ENCODE data around the gene WFS1. TPM values are rescaled to one million over a fixed set of nuclear protein-coding genes. Genes with fewer than 3 reads are reported as not detected.

WFS1 gene
- polyA plus RNA-seq, 1 experiment: 46.8 TPM

DNA sequence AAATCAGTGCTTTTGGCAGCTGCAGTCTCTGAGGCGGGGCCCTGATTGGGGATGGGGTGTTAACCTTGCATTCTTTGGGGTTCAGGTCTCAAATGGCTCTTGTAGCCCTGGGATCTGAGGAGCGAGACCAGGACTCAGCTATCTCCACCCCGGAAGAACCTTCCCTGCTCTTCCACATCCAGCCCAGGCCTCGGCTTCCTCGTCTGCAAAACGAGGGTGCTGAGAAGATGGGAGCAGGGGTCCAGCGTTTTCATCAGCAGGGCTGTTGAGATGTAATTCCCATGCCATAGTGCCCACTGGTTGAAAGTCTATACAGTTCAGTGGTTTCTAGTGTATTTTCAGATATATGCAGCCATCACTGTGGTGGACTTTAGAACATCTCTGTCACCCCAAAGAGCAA is 34.6 kb upstream of the WFS1 start:
- H3K9me3 ChIP-seq (ENCODE audit: control insufficient read depth, insufficient read depth, low read length): no peaks in the 10 kb centered on the region
- no peak overlapping the region for H3K27ac ChIP-seq (ENCODE audit: low read depth, low read length)
- ChIA-PET CTCF (no interaction called here), POLR2A (no interaction called here)
- H3K4me3 ChIP-seq (ENCODE audit: low read depth, low read length): no peak overlapping the region
- peaks cover 4% of the 10 kb centered on the region for H3K27me3 ChIP-seq (ENCODE audit: control insufficient read depth, insufficient read depth, low read length)
- TF ChIP-seq, protein P1, sequence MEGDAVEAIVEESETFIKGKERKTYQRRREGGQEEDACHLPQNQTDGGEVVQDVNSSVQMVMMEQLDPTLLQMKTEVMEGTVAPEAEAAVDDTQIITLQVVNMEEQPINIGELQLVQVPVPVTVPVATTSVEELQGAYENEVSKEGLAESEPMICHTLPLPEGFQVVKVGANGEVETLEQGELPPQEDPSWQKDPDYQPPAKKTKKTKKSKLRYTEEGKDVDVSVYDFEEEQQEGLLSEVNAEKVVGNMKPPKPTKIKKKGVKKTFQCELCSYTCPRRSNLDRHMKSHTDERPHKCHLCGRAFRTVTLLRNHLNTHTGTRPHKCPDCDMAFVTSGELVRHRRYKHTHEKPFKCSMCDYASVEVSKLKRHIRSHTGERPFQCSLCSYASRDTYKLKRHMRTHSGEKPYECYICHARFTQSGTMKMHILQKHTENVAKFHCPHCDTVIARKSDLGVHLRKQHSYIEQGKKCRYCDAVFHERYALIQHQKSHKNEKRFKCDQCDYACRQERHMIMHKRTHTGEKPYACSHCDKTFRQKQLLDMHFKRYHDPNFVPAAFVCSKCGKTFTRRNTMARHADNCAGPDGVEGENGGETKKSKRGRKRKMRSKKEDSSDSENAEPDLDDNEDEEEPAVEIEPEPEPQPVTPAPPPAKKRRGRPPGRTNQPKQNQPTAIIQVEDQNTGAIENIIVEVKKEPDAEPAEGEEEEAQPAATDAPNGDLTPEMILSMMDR (IDR thresholded peaks at IDR 0.05; ENCODE audit: low read depth, low read length): no peak
- DNase-seq (ENCODE audit: low read depth, low spot score): no peak

DNA sequence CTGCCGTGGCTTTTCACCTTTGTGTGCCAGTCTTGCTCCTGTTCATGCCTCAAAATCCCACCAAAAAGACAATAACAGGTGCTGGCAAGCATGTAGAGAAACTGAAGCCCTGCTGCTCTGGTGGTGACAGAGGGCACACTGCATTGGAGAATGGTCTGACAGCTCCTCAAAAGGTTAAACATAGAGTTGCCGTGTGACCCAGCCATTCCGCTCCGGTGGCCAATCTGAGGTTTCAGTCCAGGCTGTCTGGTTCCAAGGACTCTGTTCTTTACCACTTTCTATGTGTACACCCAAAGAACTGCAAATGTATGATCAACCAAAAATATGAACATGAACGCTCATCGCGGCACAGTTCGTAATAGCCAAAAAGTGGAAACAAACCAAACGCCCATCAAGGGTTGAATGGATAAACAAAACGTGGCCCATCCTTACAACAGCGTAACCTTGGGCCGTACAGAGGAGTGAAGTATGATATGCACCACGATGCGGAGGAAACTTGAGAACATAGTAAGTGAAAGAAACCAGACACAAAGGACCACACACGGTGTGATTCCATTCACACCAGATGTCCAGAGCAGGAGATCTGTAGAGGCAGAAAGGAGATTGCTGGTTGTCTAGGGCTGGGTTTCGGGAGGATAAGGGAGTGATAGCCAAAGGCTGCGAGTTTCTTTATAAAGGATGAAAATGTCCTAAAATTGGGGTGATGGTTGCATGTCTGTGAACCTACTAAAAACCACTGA is 33.6 kb upstream of the WFS1 start:
- TF ChIP-seq, protein P1 (IDR thresholded peaks at IDR 0.05; ENCODE audit: low read depth, low read length): no peak
- Histone ChIP-seq H3K9me3 (ENCODE audit: control insufficient read depth, insufficient read depth, low read length) (no peaks in the 10 kb centered on the region), H3K27me3 (ENCODE audit: control insufficient read depth, insufficient read depth, low read length) (peaks cover 6% of the 10 kb centered on the region), H3K27ac (ENCODE audit: low read depth, low read length) (no peak overlapping the region), H3K4me3 (ENCODE audit: low read depth, low read length) (no peak overlapping the region)
- POLR2A ChIA-PET: no interaction called here
- no peak for DNase-seq (ENCODE audit: low read depth, low spot score)
- CTCF ChIA-PET: interaction anchor here (1.5 kb wide), 1 partner anchor 15 kb away, joined by 3 read pairs; no protein-coding TSS in a partner anchor

DNA sequence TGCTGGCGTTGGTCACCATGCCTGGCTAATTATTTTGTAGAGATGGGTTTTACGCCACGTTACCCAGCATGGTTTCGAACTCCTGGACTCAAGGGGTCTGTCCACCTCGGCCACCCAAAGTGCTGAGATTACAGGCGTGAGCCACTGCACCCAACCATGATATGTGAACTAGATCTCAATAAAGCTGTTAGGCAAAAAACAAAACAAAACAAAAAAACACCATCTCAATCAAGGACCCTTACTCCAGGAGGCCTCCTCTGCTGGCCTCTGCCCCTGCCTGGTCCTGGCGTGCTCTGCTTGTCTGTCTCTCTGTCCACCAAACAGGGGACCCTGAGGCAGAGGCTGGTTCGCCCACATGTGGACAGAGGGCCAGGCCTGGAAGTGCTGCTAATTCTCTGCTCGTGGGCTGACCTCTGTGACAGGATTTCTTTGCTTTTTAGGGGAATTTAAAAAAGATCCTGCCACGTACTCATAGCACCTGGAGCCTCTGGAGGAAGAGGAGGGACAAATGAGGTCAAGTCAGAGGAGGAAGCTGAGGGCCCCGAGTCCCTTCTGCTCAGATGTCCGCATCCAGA is 32.7 kb upstream of the WFS1 start:
- Histone ChIP-seq H3K27me3 (ENCODE audit: control insufficient read depth, insufficient read depth, low read length) (peaks cover 6% of the 10 kb centered on the region), H3K27ac (ENCODE audit: low read depth, low read length) (no peak overlapping the region), H3K9me3 (ENCODE audit: control insufficient read depth, insufficient read depth, low read length) (no peaks in the 10 kb centered on the region), H3K4me3 (ENCODE audit: low read depth, low read length) (no peak overlapping the region)
- CTCF ChIA-PET: interaction anchor here (1.5 kb wide), 1 partner anchor 14 kb away, joined by 3 read pairs; no protein-coding TSS in a partner anchor
- no peak for DNase-seq (ENCODE audit: low read depth, low spot score)
- POLR2A ChIA-PET: no interaction called here
- TF ChIP-seq, protein P1 (IDR thresholded peaks at IDR 0.05; ENCODE audit: low read depth, low read length): no peak

DNA sequence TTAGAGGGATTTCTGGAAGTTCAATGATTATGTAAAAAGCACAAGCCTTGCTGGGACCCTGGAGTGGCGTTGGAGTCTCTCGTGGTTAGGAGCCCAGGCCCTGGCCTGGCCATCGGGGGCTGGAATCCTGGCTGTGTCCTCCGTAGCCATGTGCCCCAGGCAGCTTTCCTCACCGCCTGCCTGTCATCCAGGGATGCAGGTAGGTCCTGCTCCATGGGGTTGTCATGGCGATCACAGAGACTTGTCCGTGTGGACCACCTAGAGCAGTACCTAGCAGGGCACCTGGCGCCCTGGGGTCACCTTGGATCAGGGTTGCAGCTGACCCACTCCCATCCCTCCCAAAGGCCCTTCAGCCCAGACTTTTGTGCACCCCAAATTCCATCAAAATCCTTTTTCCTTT is 30.2 kb upstream of the WFS1 start:
- ChIA-PET POLR2A (no interaction called here), CTCF (interaction anchor here (2.1 kb wide), 1 partner anchor 11 kb away, joined by 6 read pairs; no protein-coding TSS in a partner anchor)
- peaks cover 5% of the 10 kb centered on the region for H3K9me3 ChIP-seq (ENCODE audit: control insufficient read depth, insufficient read depth, low read length)
- no peak overlapping the region for H3K27ac ChIP-seq (ENCODE audit: low read depth, low read length)
- TF ChIP-seq, protein P1 (IDR thresholded peaks at IDR 0.05; ENCODE audit: low read depth, low read length): no peak
- no peak for DNase-seq (ENCODE audit: low read depth, low spot score)
- no peak overlapping the region for H3K4me3 ChIP-seq (ENCODE audit: low read depth, low read length)
- peaks cover 10% of the 10 kb centered on the region for H3K27me3 ChIP-seq (ENCODE audit: control insufficient read depth, insufficient read depth, low read length)

DNA sequence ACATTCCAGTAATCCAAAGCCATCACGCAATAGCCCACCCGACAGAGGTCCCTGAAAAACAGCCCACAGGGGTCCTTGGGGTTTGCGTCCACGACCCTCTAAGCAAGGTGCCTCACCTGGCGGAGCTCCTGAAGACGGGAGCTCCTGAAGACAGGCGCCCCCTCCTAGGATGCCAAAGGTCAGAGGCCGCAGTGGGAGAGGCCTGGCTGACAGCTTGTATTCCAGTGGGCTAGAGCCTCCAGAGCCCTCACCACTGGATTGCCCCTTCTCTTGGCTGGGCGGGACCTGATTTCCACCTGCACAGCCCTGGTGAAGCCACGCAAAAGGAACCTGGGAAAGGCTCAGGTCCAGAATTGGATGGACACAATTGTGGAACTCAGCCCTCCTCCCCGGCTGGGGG is 29.7 kb upstream of the WFS1 start:
- H3K27me3 ChIP-seq (ENCODE audit: control insufficient read depth, insufficient read depth, low read length): peaks cover 10% of the 10 kb centered on the region
- no peak overlapping the region for H3K4me3 ChIP-seq (ENCODE audit: low read depth, low read length)
- DNase-seq (ENCODE audit: low read depth, low spot score): no peak
- CTCF ChIA-PET: interaction anchor here (2.1 kb wide), 1 partner anchor 11 kb away, joined by 6 read pairs; no protein-coding TSS in a partner anchor
- POLR2A ChIA-PET: no interaction called here
- TF ChIP-seq, protein P1 (IDR thresholded peaks at IDR 0.05; ENCODE audit: low read depth, low read length): no peak
- peaks cover 7% of the 10 kb centered on the region for H3K9me3 ChIP-seq (ENCODE audit: control insufficient read depth, insufficient read depth, low read length)
- no peak overlapping the region for H3K27ac ChIP-seq (ENCODE audit: low read depth, low read length)

Measured in AG04450 (cell line).